Ishikawa (cell line): ENCODE data around the gene KCNAB2.

Experiments used
- CEBPB ChIP-seq: IDR thresholded peaks from 2 replicates; pipeline ENCODE4 v1.6.1; 2012
- CREB1 ChIP-seq: IDR thresholded peaks from 2 replicates; pipeline ENCODE4 v1.6.1; 2012; ENCODE audit warnings: low read depth
- EGR1 ChIP-seq: IDR thresholded peaks from 2 replicates; pipeline ENCODE4 v1.6.1; 2012
- EP300 ChIP-seq: IDR thresholded peaks from 2 replicates; pipeline ENCODE4 v1.6.1; 2012; ENCODE audit warnings: borderline replicate concordance
- FOXM1 ChIP-seq: IDR thresholded peaks from 2 replicates; pipeline ENCODE4 v1.6.1; 2012; ENCODE audit warnings: low read depth, borderline replicate concordance
- MAX ChIP-seq: IDR thresholded peaks from 2 replicates; pipeline ENCODE4 v1.6.1; 2012
- NFIC ChIP-seq: IDR thresholded peaks from 2 replicates; pipeline ENCODE4 v1.6.1; 2012
- RAD21 ChIP-seq: IDR thresholded peaks from 2 replicates; pipeline ENCODE4 v1.6.1; 2012; ENCODE audit warnings: low read depth
- REST ChIP-seq: IDR thresholded peaks from 2 replicates; pipeline ENCODE4 v1.6.1; 2012; ENCODE audit warnings: low read depth, mild to moderate bottlenecking
- TAF1 ChIP-seq: IDR thresholded peaks from 2 replicates; pipeline ENCODE4 v1.6.1; 2012; ENCODE audit warnings: low read depth, mild to moderate bottlenecking
- TCF12 ChIP-seq: IDR thresholded peaks from 2 replicates; pipeline ENCODE4 v1.6.1; 2012; ENCODE audit warnings: low read depth
- TEAD4 ChIP-seq: IDR thresholded peaks from 2 replicates; pipeline ENCODE4 v1.6.1; 2012
- USF1 ChIP-seq: IDR thresholded peaks from 2 replicates; pipeline ENCODE4 v1.6.1; 2012
- YY1 ChIP-seq: IDR thresholded peaks from 2 replicates; pipeline ENCODE4 v1.6.1; 2012; ENCODE audit warnings: low read depth
- ZBTB7A ChIP-seq: IDR thresholded peaks from 2 replicates; pipeline ENCODE4 v1.6.1; 2012; ENCODE audit warnings: low read depth

The KCNAB2 gene

GRCh38 chr1:6045561-6045960, at the start of gene KCNAB2:
TSS of gene KCNAB2 (plus strand) at chr1:6045888. CDS start at chr1:6051537, 5,649 bp downstream.
- TF ChIP-seq FOXM1 (no peak), ZBTB7A (no peak), NFIC (no peak), CEBPB (no peak), EP300 (no peak), MAX (no peak), YY1 (no peak), TCF12 (no peak), REST (no peak), RAD21 (no peak), TEAD4 (no peak), CREB1 (no peak), USF1 (no peak), EGR1 (no peak), TAF1 (no peak)

- TF ChIP-seq CEBPB (no peak), TAF1 (no peak)
These were observed 48.9 kb upstream of the KCNAB2 start for GRCh38 chr1:5996641-5997270.

GRCh38 chr1:5997316-5997715, 48.4 kb upstream of the KCNAB2 start:
- TF ChIP-seq CREB1: no peak
- no peak for TF ChIP-seq ZBTB7A
- no peak for TF ChIP-seq USF1
- TF ChIP-seq NFIC: no peak
- no peak for TF ChIP-seq EGR1
- TF ChIP-seq EP300: no peak
- no peak for TF ChIP-seq FOXM1
- TF ChIP-seq REST: no peak

- TF ChIP-seq TEAD4 (no peak), ZBTB7A (no peak), REST (no peak), TCF12 (no peak), RAD21 (no peak), USF1 (no peak), TAF1 (no peak), NFIC (no peak), CREB1 (no peak), YY1 (no peak), EP300 (no peak), MAX (no peak), FOXM1 (no peak), EGR1 (no peak)
These were observed 47.4 kb upstream of the KCNAB2 start for GRCh38 chr1:5998051-5998905.
